Mammary epithelial cell (primary cell): ENCODE results near the gene STK11IP.

ENCODE experiments used
- EZH2 ChIP-seq: IDR thresholded peaks from 2 replicates; pipeline ENCODE4 v1.6.1; 2012; ENCODE audit warnings: low read length, inconsistent platforms, borderline replicate concordance
- TF ChIP-seq, protein P1 (sequence below), 2 donors: IDR thresholded peaks in 1 of 2; conservative IDR thresholded peaks in 1 of 2; 2 replicates each; pipeline ENCODE4 v1.5.1; 2011 to 2012; ENCODE audit warnings: inconsistent platforms in 2 of 2, low read length in 2 of 2, mild to moderate bottlenecking in 2 of 2, control low read depth in 1 of 2, low read depth in 1 of 2; ENCODE audit not compliant: insufficient read depth in 1 of 2; ENCODE audit errors: extremely low read depth in 1 of 2

DNA sequence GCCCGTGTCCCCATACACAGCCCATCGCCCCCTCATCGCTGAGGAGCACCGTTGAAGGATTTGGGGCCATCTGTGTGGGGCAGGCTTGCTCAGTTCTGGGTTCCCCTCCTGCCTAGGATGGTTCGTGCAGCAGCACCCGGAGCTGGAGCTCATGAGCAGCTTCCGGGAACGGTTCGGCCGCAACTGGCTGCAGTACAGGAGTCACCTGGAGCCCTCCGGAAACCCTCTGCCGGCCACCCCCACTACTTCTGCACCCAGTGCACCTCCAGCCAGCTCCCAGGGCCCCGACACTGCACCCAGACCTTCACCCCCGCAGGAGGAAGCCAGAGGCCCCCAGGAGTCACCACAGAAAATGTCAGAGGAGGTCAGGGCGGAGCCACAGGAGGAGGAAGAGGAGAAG, 10.3 kb downstream of the STK11IP start:
- TF ChIP-seq, protein P1, sequence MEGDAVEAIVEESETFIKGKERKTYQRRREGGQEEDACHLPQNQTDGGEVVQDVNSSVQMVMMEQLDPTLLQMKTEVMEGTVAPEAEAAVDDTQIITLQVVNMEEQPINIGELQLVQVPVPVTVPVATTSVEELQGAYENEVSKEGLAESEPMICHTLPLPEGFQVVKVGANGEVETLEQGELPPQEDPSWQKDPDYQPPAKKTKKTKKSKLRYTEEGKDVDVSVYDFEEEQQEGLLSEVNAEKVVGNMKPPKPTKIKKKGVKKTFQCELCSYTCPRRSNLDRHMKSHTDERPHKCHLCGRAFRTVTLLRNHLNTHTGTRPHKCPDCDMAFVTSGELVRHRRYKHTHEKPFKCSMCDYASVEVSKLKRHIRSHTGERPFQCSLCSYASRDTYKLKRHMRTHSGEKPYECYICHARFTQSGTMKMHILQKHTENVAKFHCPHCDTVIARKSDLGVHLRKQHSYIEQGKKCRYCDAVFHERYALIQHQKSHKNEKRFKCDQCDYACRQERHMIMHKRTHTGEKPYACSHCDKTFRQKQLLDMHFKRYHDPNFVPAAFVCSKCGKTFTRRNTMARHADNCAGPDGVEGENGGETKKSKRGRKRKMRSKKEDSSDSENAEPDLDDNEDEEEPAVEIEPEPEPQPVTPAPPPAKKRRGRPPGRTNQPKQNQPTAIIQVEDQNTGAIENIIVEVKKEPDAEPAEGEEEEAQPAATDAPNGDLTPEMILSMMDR (conservative IDR thresholded peaks at IDR 0.05 in 1 of 2, IDR thresholded peaks at IDR 0.05 in 1 of 2; ENCODE audit: extremely low read depth in 1 of 2, insufficient read depth in 1 of 2, low read depth in 1 of 2, low read length in 2 of 2): no peak
- TF ChIP-seq EZH2: no peak
